ENCODE results near the gene GNAI2.

GRCh38 chr3:50201573-50202315 is 34.3 kb upstream of the GNAI2 start:
- no peak for TF ChIP-seq CTCF (conservative IDR thresholded peaks at IDR 0.05)
- no peak for TF ChIP-seq EZH2 (IDR thresholded peaks at IDR 0.05; ENCODE audit: low read depth)

Measured in PC-9 (cell line).